ENCODE results near the gene EDIL3.

- TF ChIP-seq POLR2AphosphoS5 (IDR thresholded peaks at IDR 0.05; ENCODE audit: low read depth, low read length) = no peak
- TF ChIP-seq POLR2A (IDR thresholded peaks at IDR 0.05; ENCODE audit: low read depth, low read length) = no peak
These were observed 129.4 kb downstream of the EDIL3 start for GRCh38 chr5:84255315-84255714.
